ENCODE data around the gene ALG12.

DNA sequence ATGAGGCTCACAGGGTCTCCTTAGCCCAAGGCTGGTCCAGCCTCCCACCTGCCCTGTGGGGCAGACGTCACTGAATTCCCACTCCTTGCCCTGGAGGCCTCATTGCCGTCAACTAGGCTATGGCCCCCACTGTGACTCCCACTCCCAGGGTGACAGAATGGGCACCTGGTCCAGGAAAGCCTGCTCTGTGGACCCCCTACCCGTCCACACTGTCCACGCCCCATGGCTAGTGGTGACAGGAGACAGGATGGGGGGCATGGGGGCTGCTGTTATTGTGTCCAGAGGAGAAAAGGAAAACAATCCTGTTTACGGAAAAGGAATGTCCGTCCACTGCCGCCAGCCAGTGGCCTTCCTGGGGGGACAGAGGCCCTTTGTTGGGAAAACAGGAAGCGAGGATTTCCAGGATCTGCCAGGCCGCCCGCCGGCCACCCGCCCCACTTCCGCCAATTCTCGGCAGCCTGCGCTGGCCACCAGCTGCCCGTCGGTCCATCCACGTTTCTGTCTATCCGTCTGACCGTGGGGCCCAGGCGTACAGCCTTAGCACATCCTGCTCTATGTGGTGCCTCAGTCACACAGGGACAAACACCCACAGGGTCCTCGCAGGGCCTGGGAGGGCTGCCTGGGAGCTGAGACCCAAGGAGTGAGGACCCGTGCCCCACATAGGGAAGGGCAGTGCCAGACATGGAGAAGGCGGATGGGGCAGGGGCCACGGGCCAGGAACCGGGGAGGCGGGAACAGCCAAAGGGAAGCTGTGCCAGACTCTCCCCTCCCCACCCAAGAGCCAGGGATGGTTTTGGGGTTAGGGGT lies 19.7 kb upstream of the ALG12 start:
- TF ChIP-seq, protein P1, sequence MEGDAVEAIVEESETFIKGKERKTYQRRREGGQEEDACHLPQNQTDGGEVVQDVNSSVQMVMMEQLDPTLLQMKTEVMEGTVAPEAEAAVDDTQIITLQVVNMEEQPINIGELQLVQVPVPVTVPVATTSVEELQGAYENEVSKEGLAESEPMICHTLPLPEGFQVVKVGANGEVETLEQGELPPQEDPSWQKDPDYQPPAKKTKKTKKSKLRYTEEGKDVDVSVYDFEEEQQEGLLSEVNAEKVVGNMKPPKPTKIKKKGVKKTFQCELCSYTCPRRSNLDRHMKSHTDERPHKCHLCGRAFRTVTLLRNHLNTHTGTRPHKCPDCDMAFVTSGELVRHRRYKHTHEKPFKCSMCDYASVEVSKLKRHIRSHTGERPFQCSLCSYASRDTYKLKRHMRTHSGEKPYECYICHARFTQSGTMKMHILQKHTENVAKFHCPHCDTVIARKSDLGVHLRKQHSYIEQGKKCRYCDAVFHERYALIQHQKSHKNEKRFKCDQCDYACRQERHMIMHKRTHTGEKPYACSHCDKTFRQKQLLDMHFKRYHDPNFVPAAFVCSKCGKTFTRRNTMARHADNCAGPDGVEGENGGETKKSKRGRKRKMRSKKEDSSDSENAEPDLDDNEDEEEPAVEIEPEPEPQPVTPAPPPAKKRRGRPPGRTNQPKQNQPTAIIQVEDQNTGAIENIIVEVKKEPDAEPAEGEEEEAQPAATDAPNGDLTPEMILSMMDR (IDR thresholded peaks at IDR 0.05), result no peak
- TF ChIP-seq EP300 (IDR thresholded peaks at IDR 0.05), result no peak
- TF ChIP-seq POLR2A (IDR thresholded peaks at IDR 0.05), result no peak

Data from stomach (tissue), 4 donors.